Measurements from ENCODE around the gene LARP1.

LARP1 gene

GRCh38 chr5:154761046-154761736 is 6.0 kb downstream of the LARP1 start:
- no peak for FAIRE-seq
- peak; percentile 35 for TF ChIP-seq PAX5 (IDR thresholded peaks at IDR 0.05; ENCODE audit: insufficient read depth, low read length, severe bottlenecking)
- no peak for TF ChIP-seq TAF1 (IDR thresholded peaks at IDR 0.05; ENCODE audit: low read depth, low read length)
- no peak for TF ChIP-seq POLR2A (IDR thresholded peaks at IDR 0.05; ENCODE audit: low read depth, low read length)
- TF ChIP-seq SPI1 (IDR thresholded peaks at IDR 0.05; ENCODE audit: low read depth, low read length) = peak; percentile 78
- no peak for DNase-seq (ENCODE audit: insufficient read length, low spot score)

DNA sequence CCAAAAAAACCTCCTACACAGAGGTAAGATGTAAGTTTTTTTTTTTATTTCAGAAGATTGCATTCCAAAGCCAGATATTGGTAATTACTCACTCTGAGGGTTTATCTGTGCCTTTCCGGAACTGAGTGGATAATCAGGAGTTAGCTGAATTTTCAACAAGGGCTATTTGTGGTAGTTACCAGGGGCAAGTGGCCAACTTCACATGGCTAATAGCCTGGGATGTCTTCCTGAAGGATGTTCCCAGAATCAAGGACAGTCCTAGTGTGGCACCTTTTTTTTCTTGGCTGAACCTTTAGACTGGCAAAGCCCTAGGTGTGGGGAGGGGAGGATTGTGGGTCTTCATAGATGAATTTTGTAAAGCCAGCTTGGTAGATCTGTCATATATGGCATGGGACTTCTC is 7.1 kb downstream of the LARP1 start:
- no peak for FAIRE-seq
- no peak for TF ChIP-seq TAF1 (IDR thresholded peaks at IDR 0.05; ENCODE audit: low read depth, low read length)
- TF ChIP-seq POU2F2 (IDR thresholded peaks at IDR 0.05; ENCODE audit: low read depth, low read length) = no peak
- TF ChIP-seq POLR2AphosphoS5 (IDR thresholded peaks at IDR 0.05; ENCODE audit: low read depth, low read length) = no peak
- TF ChIP-seq SPI1 (IDR thresholded peaks at IDR 0.05; ENCODE audit: low read depth, low read length) = no peak

DNA sequence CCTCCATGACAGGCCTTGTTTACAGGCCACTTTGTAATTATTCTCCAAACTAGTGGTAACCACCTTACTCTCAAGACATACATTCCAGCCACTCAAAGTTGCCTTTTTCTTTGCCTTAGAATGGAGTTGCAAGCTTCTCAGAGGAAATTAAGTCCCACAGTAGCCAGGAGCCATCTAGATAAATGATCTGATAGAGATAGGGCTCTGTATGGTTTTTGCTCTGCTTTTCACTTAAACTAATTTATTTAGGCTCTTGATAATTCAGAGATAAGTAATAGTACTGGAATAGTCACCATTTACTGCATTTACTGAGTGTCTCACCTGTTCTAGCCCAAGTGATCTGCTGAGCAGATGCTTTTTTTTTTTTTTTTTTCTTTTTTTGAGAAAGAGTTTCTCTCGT is 7.5 kb downstream of the LARP1 start:
- DNase-seq (ENCODE audit: insufficient read length, low spot score) = no peak
- TF ChIP-seq POLR2A (IDR thresholded peaks at IDR 0.05; ENCODE audit: low read depth, low read length) = no peak
- TF ChIP-seq PAX5 (IDR thresholded peaks at IDR 0.05; ENCODE audit: insufficient read depth, low read length, severe bottlenecking) = no peak
- no peak for TF ChIP-seq TAF1 (IDR thresholded peaks at IDR 0.05; ENCODE audit: low read depth, low read length)
- TF ChIP-seq POU2F2 (IDR thresholded peaks at IDR 0.05; ENCODE audit: low read depth, low read length) = no peak
- no peak for TF ChIP-seq POLR2AphosphoS5 (IDR thresholded peaks at IDR 0.05; ENCODE audit: low read depth, low read length)
- no peak for TF ChIP-seq SPI1 (IDR thresholded peaks at IDR 0.05; ENCODE audit: low read depth, low read length)
- no peak for FAIRE-seq

More for the DNA sequence above, 7.1 kb downstream of the LARP1 start:
- DNase-seq (ENCODE audit: insufficient read length, low spot score) = no peak

- TF ChIP-seq PAX5 (IDR thresholded peaks at IDR 0.05; ENCODE audit: insufficient read depth, low read length, severe bottlenecking) (no peak), POLR2A (IDR thresholded peaks at IDR 0.05; ENCODE audit: low read depth, low read length) (no peak), POU2F2 (IDR thresholded peaks at IDR 0.05; ENCODE audit: low read depth, low read length) (no peak), TAF1 (IDR thresholded peaks at IDR 0.05; ENCODE audit: low read depth, low read length) (no peak), POLR2AphosphoS5 (IDR thresholded peaks at IDR 0.05; ENCODE audit: low read depth, low read length) (no peak), SPI1 (IDR thresholded peaks at IDR 0.05; ENCODE audit: low read depth, low read length) (no peak)
- DNase-seq (ENCODE audit: insufficient read length, low spot score) = no peak
These were observed 9.8 kb downstream of the LARP1 start for GRCh38 chr5:154764967-154765366.

DNA sequence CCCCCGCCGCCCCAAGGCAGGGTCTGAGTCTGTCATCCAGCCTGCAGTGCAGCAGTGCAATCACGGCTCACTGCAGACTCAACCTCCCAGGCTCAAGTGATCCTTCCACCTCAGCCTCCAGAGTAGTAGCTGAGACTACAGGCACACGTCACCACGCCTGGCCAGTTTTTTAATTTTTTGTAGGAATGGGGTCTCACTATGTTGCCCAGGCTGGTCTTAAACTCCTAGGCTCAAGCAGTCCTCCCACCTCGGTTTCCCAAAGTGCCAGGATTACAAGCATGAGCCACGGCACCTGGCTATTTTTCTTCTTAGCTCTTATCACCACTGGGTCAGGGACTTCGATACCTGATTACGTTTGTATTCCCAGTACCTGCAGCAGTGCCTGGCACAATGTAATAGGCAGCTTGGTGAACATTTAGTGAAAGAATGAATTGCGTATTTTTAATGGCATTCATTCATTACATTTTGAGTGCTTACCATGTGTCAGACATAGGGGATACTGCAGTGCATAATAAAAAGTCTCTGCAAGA is 10.3 kb downstream of the LARP1 start:
- TF ChIP-seq POLR2A (IDR thresholded peaks at IDR 0.05; ENCODE audit: low read depth, low read length) = no peak
- no peak for TF ChIP-seq PAX5 (IDR thresholded peaks at IDR 0.05; ENCODE audit: insufficient read depth, low read length, severe bottlenecking)
- TF ChIP-seq POLR2AphosphoS5 (IDR thresholded peaks at IDR 0.05; ENCODE audit: low read depth, low read length) = no peak
- TF ChIP-seq TAF1 (IDR thresholded peaks at IDR 0.05; ENCODE audit: low read depth, low read length) = no peak
- TF ChIP-seq POU2F2 (IDR thresholded peaks at IDR 0.05; ENCODE audit: low read depth, low read length) = no peak
- no peak for TF ChIP-seq SPI1 (IDR thresholded peaks at IDR 0.05; ENCODE audit: low read depth, low read length)
- FAIRE-seq = no peak
- no peak for DNase-seq (ENCODE audit: insufficient read length, low spot score)

More at GRCh38 chr5:154764967-154765366, 9.8 kb downstream of the LARP1 start:
- no peak for FAIRE-seq

DNA sequence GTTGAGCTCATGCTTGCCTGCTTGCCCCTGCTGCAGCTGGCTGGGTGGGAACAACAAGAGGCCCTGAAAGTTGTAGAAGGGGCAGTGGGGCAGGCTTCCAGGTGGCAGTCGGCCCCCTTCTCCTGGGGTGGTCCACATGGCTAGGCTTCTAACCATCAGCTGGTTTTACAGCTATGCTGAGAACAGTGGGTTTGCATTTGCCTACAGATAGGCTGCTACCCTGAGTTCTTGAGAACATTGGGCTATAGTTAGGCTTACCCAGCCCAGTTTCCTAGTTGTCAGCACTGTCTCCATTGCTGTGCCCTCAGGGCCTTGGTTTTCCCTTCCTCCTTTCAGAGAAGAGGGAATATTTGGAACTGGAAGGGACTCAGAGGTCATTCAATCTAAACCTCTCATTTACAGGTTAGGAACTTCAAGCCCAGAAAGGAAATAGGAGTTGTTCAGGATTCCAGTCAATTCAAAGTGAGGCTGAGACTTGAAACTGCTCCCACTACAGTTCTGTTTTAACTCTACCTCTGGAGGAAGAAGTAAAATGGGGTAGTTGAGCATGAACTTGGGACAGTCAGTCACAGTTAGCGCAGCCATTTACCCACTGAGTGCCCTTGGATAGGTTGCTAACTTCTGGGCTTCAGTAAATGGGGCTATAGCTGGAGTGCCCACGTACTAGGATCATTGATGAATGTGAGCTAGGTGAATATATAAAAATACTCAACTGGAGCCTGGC is 11.5 kb downstream of the LARP1 start:
- FAIRE-seq = no peak
- TF ChIP-seq POLR2AphosphoS5 (IDR thresholded peaks at IDR 0.05; ENCODE audit: low read depth, low read length) (peak; percentile 34; the same call in 1 of the 2 replicates), POLR2A (IDR thresholded peaks at IDR 0.05; ENCODE audit: low read depth, low read length) (no peak; the same call in 1 of the 2 replicates)
- DNase-seq (ENCODE audit: insufficient read length, low spot score) = no peak

- FAIRE-seq = no peak
These were observed 12.4 kb downstream of the LARP1 start for GRCh38 chr5:154767576-154767975.

GRCh38 chr5:154768207-154768606 is 13.0 kb downstream of the LARP1 start:
- TF ChIP-seq POLR2AphosphoS5 (IDR thresholded peaks at IDR 0.05; ENCODE audit: low read depth, low read length) = no peak
- no peak for TF ChIP-seq POLR2A (IDR thresholded peaks at IDR 0.05; ENCODE audit: low read depth, low read length)
- no peak for TF ChIP-seq POU2F2 (IDR thresholded peaks at IDR 0.05; ENCODE audit: low read depth, low read length)
- no peak for TF ChIP-seq PAX5 (IDR thresholded peaks at IDR 0.05; ENCODE audit: insufficient read depth, low read length, severe bottlenecking)
- TF ChIP-seq SPI1 (IDR thresholded peaks at IDR 0.05; ENCODE audit: low read depth, low read length) = no peak
- no peak for TF ChIP-seq TAF1 (IDR thresholded peaks at IDR 0.05; ENCODE audit: low read depth, low read length)
- no peak for FAIRE-seq
- DNase-seq (ENCODE audit: insufficient read length, low spot score) = no peak

More at GRCh38 chr5:154767576-154767975, 12.4 kb downstream of the LARP1 start:
- no peak for DNase-seq (ENCODE audit: insufficient read length, low spot score)
- TF ChIP-seq POLR2A (IDR thresholded peaks at IDR 0.05; ENCODE audit: low read depth, low read length) (no peak), TAF1 (IDR thresholded peaks at IDR 0.05; ENCODE audit: low read depth, low read length) (no peak), POLR2AphosphoS5 (IDR thresholded peaks at IDR 0.05; ENCODE audit: low read depth, low read length) (no peak), SPI1 (IDR thresholded peaks at IDR 0.05; ENCODE audit: low read depth, low read length) (no peak), PAX5 (IDR thresholded peaks at IDR 0.05; ENCODE audit: insufficient read depth, low read length, severe bottlenecking) (no peak), POU2F2 (IDR thresholded peaks at IDR 0.05; ENCODE audit: low read depth, low read length) (no peak)

DNA sequence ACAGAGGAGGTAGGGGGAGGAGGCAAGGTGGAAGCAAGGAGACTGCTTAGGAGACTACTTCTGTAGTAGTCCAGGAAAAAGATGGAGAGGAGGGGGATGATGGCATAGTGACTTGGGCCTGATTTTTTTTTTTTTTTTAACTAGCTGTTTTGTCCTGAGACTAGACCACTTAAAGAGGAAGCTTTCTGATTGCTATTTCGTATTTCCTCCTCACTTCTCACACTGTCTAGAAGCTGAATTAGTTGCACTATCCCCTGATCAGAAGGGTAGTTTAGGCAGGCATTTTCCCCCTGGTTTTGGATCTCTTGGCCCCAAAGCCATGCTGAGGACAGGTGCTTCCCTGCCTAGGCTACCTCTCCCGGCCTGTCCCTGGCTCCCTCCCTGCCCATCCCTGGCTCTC is 14.9 kb downstream of the LARP1 start:
- TF ChIP-seq POLR2A (IDR thresholded peaks at IDR 0.05; ENCODE audit: low read depth, low read length) (no peak; the same call in 1 of the 2 replicates), PAX5 (IDR thresholded peaks at IDR 0.05; ENCODE audit: insufficient read depth, low read length, severe bottlenecking) (no peak), TAF1 (IDR thresholded peaks at IDR 0.05; ENCODE audit: low read depth, low read length) (no peak), SPI1 (IDR thresholded peaks at IDR 0.05; ENCODE audit: low read depth, low read length) (no peak)
- FAIRE-seq (no peak), DNase-seq (ENCODE audit: insufficient read length, low spot score) (no peak)
